WTC11 (cell line): ENCODE measurements around the gene MYO5B. TPM values are rescaled to one million over a fixed set of nuclear protein-coding genes. Genes with fewer than 3 reads are reported as not detected.

ENCODE experiments used
- ATAC-seq: fragments of 200-7000 bp; cut with Tn5 transposase; 2 replicates; pipeline ENCODE4 v1.10.0; 2021; ENCODE audit warnings: mild to moderate bottlenecking, moderate library complexity
- CTCF ChIA-PET: fragments of 300-600 bp; sonication (Branson Sonifier 250); formaldehyde crosslinking; loops from one replicate; lab custom pipeline; 2021; ENCODE audit warnings: antibody characterized with exemption; lab: Charles Lee
- POLR2A ChIA-PET: fragments of 350-600 bp; sonication (Branson Sonifier 250); formaldehyde crosslinking; loops from one replicate; lab custom pipeline; 2021; ENCODE audit warnings: antibody characterized with exemption; lab: Charles Lee
- DNase-seq: peaks from one replicate; pipeline ENCODE4 v3.0.0; 2021; ENCODE audit warnings: low spot score
- H3K27ac Mint-ChIP-seq: 2 replicates; pipeline ENCODE4 v1.8.0; 2021; ENCODE audit warnings: mixed read lengths
- H3K27me3 Mint-ChIP-seq: 2 replicates; pipeline ENCODE4 v1.8.0; 2021; ENCODE audit warnings: low read depth, mild to moderate bottlenecking, moderate library complexity, mixed read lengths
- H3K36me3 Mint-ChIP-seq: 2 replicates; pipeline ENCODE4 v1.8.0; 2021; ENCODE audit warnings: mixed read lengths
- H3K4me1 Mint-ChIP-seq: 2 replicates; pipeline ENCODE4 v1.8.0; 2022; ENCODE audit warnings: mixed read lengths
- H3K4me3 Mint-ChIP-seq: 2 replicates; pipeline ENCODE4 v1.8.0; 2021; ENCODE audit warnings: mild to moderate bottlenecking, moderate library complexity, mixed read lengths
- H3K9me3 Mint-ChIP-seq: 2 replicates; pipeline ENCODE4 v1.8.0; 2021; ENCODE audit warnings: mixed read lengths
- CBFB ChIP-seq: sonication (generic); formaldehyde crosslinking; IDR thresholded peaks from 2 replicates; pipeline ENCODE4 v1.8.1; 2022; ENCODE audit warnings: mild to moderate bottlenecking, low read depth, missing genetic modification reagents
- FOXK1 ChIP-seq: sonication (generic); formaldehyde crosslinking; IDR thresholded peaks from 2 replicates; pipeline ENCODE4 v1.8.0; 2022; ENCODE audit warnings: mild to moderate bottlenecking, moderate library complexity, missing genetic modification reagents
- GRHL2 ChIP-seq: fragments of 250-450 bp; sonication (Bioruptor Pico); IDR thresholded peaks from 2 replicates; pipeline ENCODE4 v1.8.0; 2022; ENCODE audit warnings: mild to moderate bottlenecking, moderate library complexity; ENCODE audit not compliant: insufficient replicate concordance, severe bottlenecking
- HMGA2 ChIP-seq: fragments of 250-450 bp; sonication (Bioruptor Pico); IDR thresholded peaks from 2 replicates; pipeline ENCODE4 v1.4.0; 2021; ENCODE audit warnings: mild to moderate bottlenecking, moderate library complexity
- IRF2 ChIP-seq: sonication (generic); formaldehyde crosslinking; IDR thresholded peaks from 2 replicates; pipeline ENCODE4 v1.8.0; 2022; ENCODE audit warnings: low read depth, missing genetic modification reagents, borderline replicate concordance
- JUN ChIP-seq: sonication (generic); formaldehyde crosslinking; IDR thresholded peaks from 2 replicates; pipeline ENCODE4 v1.8.0; 2023; ENCODE audit warnings: mild to moderate bottlenecking, missing genetic modification reagents
- NFE2L1 ChIP-seq: sonication (generic); formaldehyde crosslinking; IDR thresholded peaks from 2 replicates; pipeline ENCODE4 v1.8.1; 2023; ENCODE audit warnings: missing genetic modification reagents
- NFYB ChIP-seq: sonication (generic); formaldehyde crosslinking; conservative IDR thresholded peaks from 2 replicates; pipeline ENCODE4 v1.8.0; 2022; ENCODE audit warnings: low read depth, missing genetic modification reagents
- RORB ChIP-seq: fragments of 250-450 bp; sonication (Bioruptor Pico); IDR thresholded peaks from 2 replicates; pipeline ENCODE4 v1.9.0; 2021; ENCODE audit warnings: mild to moderate bottlenecking
- SMAD4 ChIP-seq: sonication (generic); formaldehyde crosslinking; IDR thresholded peaks from 2 replicates; pipeline ENCODE4 v1.8.0; 2022; ENCODE audit warnings: mild to moderate bottlenecking, missing genetic modification reagents
- TEAD1 ChIP-seq: sonication (generic); formaldehyde crosslinking; IDR thresholded peaks from 2 replicates; pipeline ENCODE4 v1.8.0; 2022; ENCODE audit warnings: mild to moderate bottlenecking, missing genetic modification reagents
- TEAD4 ChIP-seq: sonication (generic); formaldehyde crosslinking; IDR thresholded peaks from 2 replicates; pipeline ENCODE4 v1.8.0; 2022; ENCODE audit warnings: mild to moderate bottlenecking, missing genetic modification reagents
- ZNF232 ChIP-seq: sonication (generic); formaldehyde crosslinking; IDR thresholded peaks from 2 replicates; pipeline ENCODE4 v1.8.0; 2022; ENCODE audit warnings: mild to moderate bottlenecking, missing genetic modification reagents
- ZNF263 ChIP-seq: sonication (generic); formaldehyde crosslinking; IDR thresholded peaks from 2 replicates; pipeline ENCODE4 v1.8.1; 2022; ENCODE audit warnings: low read depth, mild to moderate bottlenecking, moderate library complexity, missing genetic modification reagents
- total RNA-seq: library from RNA; stranded (reverse); gene quantifications from 3 replicates; pipeline ENCODE4 v1.2.3, GENCODE V29; 2021
- TF ChIP-seq, protein P1 (sequence below): fragments of 250-450 bp; sonication (Bioruptor Pico); IDR thresholded peaks from 2 replicates; pipeline ENCODE4 v1.9.0; 2021; ENCODE audit warnings: moderate library complexity, mild to moderate bottlenecking, inconsistent platforms, borderline replicate concordance
- TF ChIP-seq, protein P2 (sequence below): sonication (generic); formaldehyde crosslinking; IDR thresholded peaks from 2 replicates; pipeline ENCODE4 v1.8.1; 2023; ENCODE audit warnings: mild to moderate bottlenecking, missing genetic modification reagents, borderline replicate concordance
- TF ChIP-seq, protein P3 (sequence below): sonication (generic); formaldehyde crosslinking; IDR thresholded peaks from 2 replicates; pipeline ENCODE4 v1.8.1; 2022; ENCODE audit warnings: missing genetic modification reagents, borderline replicate concordance
- TF ChIP-seq, protein P4 (sequence below): sonication (generic); formaldehyde crosslinking; IDR thresholded peaks from 2 replicates; pipeline ENCODE4 v1.8.0; 2022; ENCODE audit warnings: missing genetic modification reagents
- TF ChIP-seq, protein P5 (sequence below): sonication (generic); formaldehyde crosslinking; IDR thresholded peaks from 2 replicates; pipeline ENCODE4 v1.8.0; 2022; ENCODE audit warnings: mild to moderate bottlenecking, missing genetic modification reagents
- TF ChIP-seq, protein P6 (sequence below): sonication (generic); formaldehyde crosslinking; IDR thresholded peaks from 2 replicates; pipeline ENCODE4 v1.8.0; 2023; ENCODE audit warnings: missing genetic modification reagents

MYO5B gene
- total RNA-seq, 1 experiment from 2014 or later: 8.7 TPM

DNA sequence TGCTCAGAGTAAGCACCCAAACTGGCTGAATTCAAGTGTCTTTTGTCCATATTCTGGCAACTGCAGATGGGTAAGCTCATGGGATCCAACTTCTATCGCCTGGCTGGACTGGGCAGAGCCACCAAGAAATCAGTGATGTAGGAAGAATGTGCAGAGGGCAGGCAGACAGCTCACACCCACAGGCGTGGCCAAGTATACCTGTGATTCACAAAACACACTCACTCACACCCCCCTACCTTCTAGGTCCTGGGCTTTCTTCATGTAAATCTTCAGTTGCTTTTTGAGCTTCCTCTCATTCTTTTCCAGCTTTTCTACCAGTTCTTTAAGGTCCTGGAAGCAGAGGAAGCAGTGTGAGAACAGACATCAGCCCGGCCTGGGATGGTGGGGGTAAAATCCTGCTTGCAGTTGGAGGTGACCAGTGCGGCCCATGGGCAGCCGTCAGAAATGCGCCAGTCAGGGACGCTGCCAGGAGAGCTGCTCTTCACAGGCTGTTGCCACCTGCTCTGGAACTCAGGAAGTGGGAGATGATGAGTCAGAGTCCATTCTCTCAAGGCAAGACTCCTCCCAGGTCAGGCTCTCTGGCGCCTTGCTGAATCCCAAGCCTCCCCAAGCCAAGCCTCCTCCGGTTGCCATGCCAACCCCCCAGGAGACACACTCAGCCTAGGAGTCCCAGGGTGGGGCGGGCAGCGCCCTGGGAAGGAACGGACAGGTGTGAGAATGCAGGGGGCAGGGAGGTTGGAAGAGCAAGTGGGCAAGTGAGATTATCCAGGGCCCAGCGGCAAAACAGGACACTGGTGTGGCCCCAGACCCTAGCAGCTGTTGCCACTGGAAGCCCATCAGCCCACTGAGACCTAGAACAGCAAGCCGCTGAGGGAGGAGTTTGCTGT, 345.4 kb downstream of the MYO5B start:
- DNase-seq: peak; percentile 65
- no peaks in the 10 kb centered on the region for H3K36me3 Mint-ChIP-seq
- CTCF ChIA-PET: interaction anchor here (1.8 kb wide), 1 partner anchor 9 kb away, joined by 16 read pairs; no protein-coding TSS in a partner anchor
- H3K9me3 Mint-ChIP-seq: no peaks in the 10 kb centered on the region
- POLR2A ChIA-PET: no interaction called here
- no peak overlapping the region for H3K27ac Mint-ChIP-seq
- peaks cover 24% of the 10 kb centered on the region for H3K4me1 Mint-ChIP-seq
- ATAC-seq: peak; percentile 91
- no peak overlapping the region for H3K4me3 Mint-ChIP-seq
- TF ChIP-seq TEAD4 (CRISPR knock-in tag) (no peak), NFE2L1 (CRISPR knock-in tag) (peak; percentile 62; the same call in 1 of the 2 replicates), ZNF263 (CRISPR knock-in tag) (peak; percentile 77; the same call in 1 of the 2 replicates), IRF2 (CRISPR knock-in tag) (no peak)
- TF ChIP-seq, protein P1, sequence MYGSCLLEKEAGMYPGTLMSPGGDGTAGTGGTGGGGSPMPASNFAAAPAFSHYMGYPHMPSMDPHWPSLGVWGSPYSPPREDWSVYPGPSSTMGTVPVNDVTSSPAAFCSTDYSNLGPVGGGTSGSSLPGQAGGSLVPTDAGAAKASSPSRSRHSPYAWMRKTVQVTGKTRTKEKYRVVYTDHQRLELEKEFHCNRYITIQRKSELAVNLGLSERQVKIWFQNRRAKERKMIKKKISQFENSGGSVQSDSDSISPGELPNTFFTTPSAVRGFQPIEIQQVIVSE (CRISPR knock-in tag): no peak
- TF ChIP-seq, all 79 proteins: peak for 2
- H3K27me3 Mint-ChIP-seq: no peaks in the 10 kb centered on the region

DNA sequence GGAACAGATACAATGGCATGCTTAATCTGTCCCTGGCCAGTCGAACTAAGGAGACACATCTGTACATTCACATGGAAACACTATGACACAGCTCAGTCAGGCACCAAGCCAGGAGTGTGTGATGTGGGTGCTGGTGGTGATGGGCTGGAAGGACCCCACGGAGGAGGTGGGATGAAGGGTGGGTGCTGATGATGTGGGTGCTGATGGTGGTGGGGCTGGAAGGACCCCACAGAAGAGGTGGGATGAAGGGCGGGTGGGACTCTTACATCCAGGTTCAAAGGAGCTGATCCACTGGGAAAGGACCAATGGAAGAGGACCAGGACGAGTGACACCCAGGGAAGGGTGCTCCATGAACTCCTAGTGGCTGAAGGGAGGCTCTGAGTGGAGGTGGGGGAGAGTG, 346.8 kb downstream of the MYO5B start:
- TF ChIP-seq FOXK1 (CRISPR knock-in tag): no peak
- no peak for TF ChIP-seq RORB (CRISPR knock-in tag)
- no peak for TF ChIP-seq CBFB (CRISPR knock-in tag)
- TF ChIP-seq, protein P2, sequence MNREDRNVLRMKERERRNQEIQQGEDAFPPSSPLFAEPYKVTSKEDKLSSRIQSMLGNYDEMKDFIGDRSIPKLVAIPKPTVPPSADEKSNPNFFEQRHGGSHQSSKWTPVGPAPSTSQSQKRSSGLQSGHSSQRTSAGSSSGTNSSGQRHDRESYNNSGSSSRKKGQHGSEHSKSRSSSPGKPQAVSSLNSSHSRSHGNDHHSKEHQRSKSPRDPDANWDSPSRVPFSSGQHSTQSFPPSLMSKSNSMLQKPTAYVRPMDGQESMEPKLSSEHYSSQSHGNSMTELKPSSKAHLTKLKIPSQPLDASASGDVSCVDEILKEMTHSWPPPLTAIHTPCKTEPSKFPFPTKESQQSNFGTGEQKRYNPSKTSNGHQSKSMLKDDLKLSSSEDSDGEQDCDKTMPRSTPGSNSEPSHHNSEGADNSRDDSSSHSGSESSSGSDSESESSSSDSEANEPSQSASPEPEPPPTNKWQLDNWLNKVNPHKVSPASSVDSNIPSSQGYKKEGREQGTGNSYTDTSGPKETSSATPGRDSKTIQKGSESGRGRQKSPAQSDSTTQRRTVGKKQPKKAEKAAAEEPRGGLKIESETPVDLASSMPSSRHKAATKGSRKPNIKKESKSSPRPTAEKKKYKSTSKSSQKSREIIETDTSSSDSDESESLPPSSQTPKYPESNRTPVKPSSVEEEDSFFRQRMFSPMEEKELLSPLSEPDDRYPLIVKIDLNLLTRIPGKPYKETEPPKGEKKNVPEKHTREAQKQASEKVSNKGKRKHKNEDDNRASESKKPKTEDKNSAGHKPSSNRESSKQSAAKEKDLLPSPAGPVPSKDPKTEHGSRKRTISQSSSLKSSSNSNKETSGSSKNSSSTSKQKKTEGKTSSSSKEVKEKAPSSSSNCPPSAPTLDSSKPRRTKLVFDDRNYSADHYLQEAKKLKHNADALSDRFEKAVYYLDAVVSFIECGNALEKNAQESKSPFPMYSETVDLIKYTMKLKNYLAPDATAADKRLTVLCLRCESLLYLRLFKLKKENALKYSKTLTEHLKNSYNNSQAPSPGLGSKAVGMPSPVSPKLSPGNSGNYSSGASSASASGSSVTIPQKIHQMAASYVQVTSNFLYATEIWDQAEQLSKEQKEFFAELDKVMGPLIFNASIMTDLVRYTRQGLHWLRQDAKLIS (CRISPR knock-in tag): no peak
- TF ChIP-seq TEAD1: no peak
- TF ChIP-seq, protein P3, sequence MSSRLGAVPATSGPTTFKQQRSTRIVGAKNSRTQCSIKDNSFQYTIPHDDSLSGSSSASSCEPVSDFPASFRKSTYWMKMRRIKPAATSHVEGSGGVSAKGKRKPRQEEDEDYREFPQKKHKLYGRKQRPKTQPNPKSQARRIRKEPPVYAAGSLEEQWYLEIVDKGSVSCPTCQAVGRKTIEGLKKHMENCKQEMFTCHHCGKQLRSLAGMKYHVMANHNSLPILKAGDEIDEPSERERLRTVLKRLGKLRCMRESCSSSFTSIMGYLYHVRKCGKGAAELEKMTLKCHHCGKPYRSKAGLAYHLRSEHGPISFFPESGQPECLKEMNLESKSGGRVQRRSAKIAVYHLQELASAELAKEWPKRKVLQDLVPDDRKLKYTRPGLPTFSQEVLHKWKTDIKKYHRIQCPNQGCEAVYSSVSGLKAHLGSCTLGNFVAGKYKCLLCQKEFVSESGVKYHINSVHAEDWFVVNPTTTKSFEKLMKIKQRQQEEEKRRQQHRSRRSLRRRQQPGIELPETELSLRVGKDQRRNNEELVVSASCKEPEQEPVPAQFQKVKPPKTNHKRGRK (CRISPR knock-in tag): no peak
- no peak for TF ChIP-seq ZNF232 (CRISPR knock-in tag)
- TF ChIP-seq, protein P4, sequence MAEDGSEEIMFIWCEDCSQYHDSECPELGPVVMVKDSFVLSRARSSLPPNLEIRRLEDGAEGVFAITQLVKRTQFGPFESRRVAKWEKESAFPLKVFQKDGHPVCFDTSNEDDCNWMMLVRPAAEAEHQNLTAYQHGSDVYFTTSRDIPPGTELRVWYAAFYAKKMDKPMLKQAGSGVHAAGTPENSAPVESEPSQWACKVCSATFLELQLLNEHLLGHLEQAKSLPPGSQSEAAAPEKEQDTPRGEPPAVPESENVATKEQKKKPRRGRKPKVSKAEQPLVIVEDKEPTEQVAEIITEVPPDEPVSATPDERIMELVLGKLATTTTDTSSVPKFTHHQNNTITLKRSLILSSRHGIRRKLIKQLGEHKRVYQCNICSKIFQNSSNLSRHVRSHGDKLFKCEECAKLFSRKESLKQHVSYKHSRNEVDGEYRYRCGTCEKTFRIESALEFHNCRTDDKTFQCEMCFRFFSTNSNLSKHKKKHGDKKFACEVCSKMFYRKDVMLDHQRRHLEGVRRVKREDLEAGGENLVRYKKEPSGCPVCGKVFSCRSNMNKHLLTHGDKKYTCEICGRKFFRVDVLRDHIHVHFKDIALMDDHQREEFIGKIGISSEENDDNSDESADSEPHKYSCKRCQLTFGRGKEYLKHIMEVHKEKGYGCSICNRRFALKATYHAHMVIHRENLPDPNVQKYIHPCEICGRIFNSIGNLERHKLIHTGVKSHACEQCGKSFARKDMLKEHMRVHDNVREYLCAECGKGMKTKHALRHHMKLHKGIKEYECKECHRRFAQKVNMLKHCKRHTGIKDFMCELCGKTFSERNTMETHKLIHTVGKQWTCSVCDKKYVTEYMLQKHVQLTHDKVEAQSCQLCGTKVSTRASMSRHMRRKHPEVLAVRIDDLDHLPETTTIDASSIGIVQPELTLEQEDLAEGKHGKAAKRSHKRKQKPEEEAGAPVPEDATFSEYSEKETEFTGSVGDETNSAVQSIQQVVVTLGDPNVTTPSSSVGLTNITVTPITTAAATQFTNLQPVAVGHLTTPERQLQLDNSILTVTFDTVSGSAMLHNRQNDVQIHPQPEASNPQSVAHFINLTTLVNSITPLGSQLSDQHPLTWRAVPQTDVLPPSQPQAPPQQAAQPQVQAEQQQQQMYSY (CRISPR knock-in tag): no peak
- no peak for TF ChIP-seq GRHL2 (CRISPR knock-in tag)
- no peak for TF ChIP-seq NFYB
- no peak for TF ChIP-seq SMAD4 (CRISPR knock-in tag)
- no peak for TF ChIP-seq JUN (CRISPR knock-in tag)
- TF ChIP-seq, protein P5, sequence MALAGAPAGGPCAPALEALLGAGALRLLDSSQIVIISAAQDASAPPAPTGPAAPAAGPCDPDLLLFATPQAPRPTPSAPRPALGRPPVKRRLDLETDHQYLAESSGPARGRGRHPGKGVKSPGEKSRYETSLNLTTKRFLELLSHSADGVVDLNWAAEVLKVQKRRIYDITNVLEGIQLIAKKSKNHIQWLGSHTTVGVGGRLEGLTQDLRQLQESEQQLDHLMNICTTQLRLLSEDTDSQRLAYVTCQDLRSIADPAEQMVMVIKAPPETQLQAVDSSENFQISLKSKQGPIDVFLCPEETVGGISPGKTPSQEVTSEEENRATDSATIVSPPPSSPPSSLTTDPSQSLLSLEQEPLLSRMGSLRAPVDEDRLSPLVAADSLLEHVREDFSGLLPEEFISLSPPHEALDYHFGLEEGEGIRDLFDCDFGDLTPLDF (CRISPR knock-in tag): no peak
- TF ChIP-seq, protein P6, sequence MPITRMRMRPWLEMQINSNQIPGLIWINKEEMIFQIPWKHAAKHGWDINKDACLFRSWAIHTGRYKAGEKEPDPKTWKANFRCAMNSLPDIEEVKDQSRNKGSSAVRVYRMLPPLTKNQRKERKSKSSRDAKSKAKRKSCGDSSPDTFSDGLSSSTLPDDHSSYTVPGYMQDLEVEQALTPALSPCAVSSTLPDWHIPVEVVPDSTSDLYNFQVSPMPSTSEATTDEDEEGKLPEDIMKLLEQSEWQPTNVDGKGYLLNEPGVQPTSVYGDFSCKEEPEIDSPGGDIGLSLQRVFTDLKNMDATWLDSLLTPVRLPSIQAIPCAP: no peak
- TF ChIP-seq HMGA2: no peak
- no peak for TF ChIP-seq ZNF263 (CRISPR knock-in tag)
- CTCF ChIA-PET: no interaction called here

More for the DNA sequence above, 346.8 kb downstream of the MYO5B start:
- POLR2A ChIA-PET: no interaction called here
- no peaks in the 10 kb centered on the region for H3K36me3 Mint-ChIP-seq
- no peaks in the 10 kb centered on the region for H3K27me3 Mint-ChIP-seq
- ATAC-seq (no peak), DNase-seq (no peak)
- H3K4me1 Mint-ChIP-seq: peaks cover 24% of the 10 kb centered on the region
- no peak overlapping the region for H3K4me3 Mint-ChIP-seq
- no peak overlapping the region for H3K27ac Mint-ChIP-seq
- H3K9me3 Mint-ChIP-seq: no peaks in the 10 kb centered on the region
